GM12878 (cell line): Measurements from ENCODE around the gene USP21. TPM values are rescaled to one million over a fixed set of nuclear protein-coding genes. Genes with fewer than 3 reads are reported as not detected.

Experiments used
- ATAC-seq: fragments of 200-7000 bp; cut with Tn5 transposase; 3 replicates; pipeline ENCODE4 v1.9.1; 2020; ENCODE audit warnings: mild to moderate bottlenecking, moderate library complexity
- BruUV-seq: library from RNA; stranded (reverse); fragments of 400-500 nt; replicated peaks from 2 replicates; lab custom pipeline; 2021; lab: Mats Ljungman, UMichigan
- CTCF ChIA-PET: fragments of 300-600 bp; sonication (Branson Sonifier 250); formaldehyde crosslinking; extraction: SDS; loops from one replicate; lab custom pipeline; 2021; ENCODE audit warnings: inconsistent platforms; lab: Yijun Ruan, JAX
- POLR2A ChIA-PET: fragments of 350-600 bp; formaldehyde crosslinking; extraction: SDS; loops from one replicate; lab custom pipeline; 2021; ENCODE audit warnings: inconsistent platforms; lab: Charles Lee
- RAD21 ChIA-PET: fragments of 300-600 bp; sonication (Branson Sonifier 250); formaldehyde crosslinking; loops from one replicate; lab custom pipeline; 2023; ENCODE audit warnings: antibody characterized with exemption; ENCODE audit not compliant: unreplicated experiment; lab: Charles Lee
- SMC1A ChIA-PET: fragments of 300-600 bp; sonication (Branson Sonifier 250); formaldehyde crosslinking; loops from one replicate; lab custom pipeline; 2023; ENCODE audit not compliant: unreplicated experiment, uncharacterized antibody; lab: Charles Lee
- DNase-seq: peaks from one replicate; pipeline ENCODE4 v3.0.0-alpha.2; 2011; ENCODE audit warnings: low read depth, low spot score
- FAIRE-seq: peaks from 3 replicates; lab custom pipeline; 2011; peaks lifted over from hg19 to GRCh38; lab: Jason Lieb, UNC
- H2AFZ ChIP-seq: 2 replicates; pipeline ENCODE4 v1.6.0; 2011; ENCODE audit warnings: low read depth, low read length, control low read depth; ENCODE audit not compliant: control insufficient read depth
- H3K27ac ChIP-seq: 2 replicates; pipeline ENCODE4 v1.5.1; 2011; ENCODE audit warnings: control low read depth; ENCODE audit not compliant: control insufficient read depth, insufficient read depth
- H3K27me3 ChIP-seq, 2 experiments: replicated peaks in 1 of 2; 2 replicates each; pipeline versions ENCODE4 v1.6.0 to v1.6.1; 2011; ENCODE audit warnings: low read length in 1 of 2; ENCODE audit not compliant: control insufficient read depth in 2 of 2, insufficient read depth in 2 of 2
- H3K36me3 ChIP-seq, 2 experiments: 2 replicates each; pipeline ENCODE4 v1.5.1; 2011; ENCODE audit warnings: low read length in 1 of 2; ENCODE audit not compliant: control insufficient read depth in 2 of 2, insufficient read depth in 2 of 2
- H3K4me1 ChIP-seq: 2 replicates; pipeline ENCODE4 v1.6.1; 2011; ENCODE audit warnings: mild to moderate bottlenecking, low read length, moderate library complexity, mixed read lengths; ENCODE audit not compliant: control insufficient read depth, insufficient read depth
- H3K4me2 ChIP-seq: 2 replicates; pipeline ENCODE4 v1.6.0; 2011; ENCODE audit warnings: control low read depth; ENCODE audit not compliant: control insufficient read depth, insufficient read depth
- H3K4me3 ChIP-seq: fragments of 200-600 bp; sonication (generic); 2 replicates; pipeline ENCODE4 v1.5.1; 2016
- H3K79me2 ChIP-seq: 2 replicates; pipeline ENCODE4 v1.6.0; 2011; ENCODE audit warnings: low read length; ENCODE audit not compliant: control insufficient read depth, insufficient read depth
- H3K9ac ChIP-seq: 2 replicates; pipeline ENCODE4 v1.8.0; 2011; ENCODE audit warnings: low read length, control low read depth, mixed read lengths; ENCODE audit not compliant: control insufficient read depth, insufficient read depth
- H3K9me3 ChIP-seq: replicated peaks from 3 replicates; pipeline ENCODE4 v1.5.1; 2011; ENCODE audit warnings: mild to moderate bottlenecking, low read length; ENCODE audit not compliant: control insufficient read depth, insufficient read depth
- H4K20me1 ChIP-seq: 2 replicates; pipeline ENCODE4 v1.6.0; 2011; ENCODE audit not compliant: control insufficient read depth, insufficient read depth
- CREM ChIP-seq: IDR thresholded peaks from 2 replicates; pipeline ENCODE4 v1.6.1; 2014; ENCODE audit warnings: antibody characterized with exemption, low read depth
- E2F8 ChIP-seq: fragments of 450-650 bp; IDR thresholded peaks from 2 replicates; pipeline ENCODE4 v1.6.1; 2018; ENCODE audit warnings: mild to moderate bottlenecking, low read depth, moderate library complexity; ENCODE audit not compliant: partially characterized antibody
- NKRF ChIP-seq: fragments of 450-650 bp; conservative IDR thresholded peaks from 2 replicates; pipeline ENCODE4 v1.6.1; 2017; ENCODE audit warnings: mild to moderate bottlenecking, moderate library complexity
- NR2C2 ChIP-seq: IDR thresholded peaks from 2 replicates; pipeline ENCODE4 v1.6.1; 2011; ENCODE audit warnings: borderline replicate concordance, low read depth; ENCODE audit not compliant: control insufficient read depth, insufficient read length
- PAX5 ChIP-seq: IDR thresholded peaks from 2 replicates; pipeline ENCODE4 v1.6.1; 2011; ENCODE audit warnings: low read depth, low read length, borderline replicate concordance
- RB1 ChIP-seq: fragments of 450-650 bp; formaldehyde crosslinking; IDR thresholded peaks from 2 replicates; pipeline ENCODE4 v1.6.1; 2017; ENCODE audit warnings: mild to moderate bottlenecking, borderline replicate concordance
- SMAD5 ChIP-seq: IDR thresholded peaks from 2 replicates; pipeline ENCODE4 v1.6.1; 2016; ENCODE audit warnings: antibody characterized with exemption, low read depth
- SMC3 ChIP-seq: IDR thresholded peaks from 2 replicates; pipeline ENCODE4 v1.6.1; 2011; ENCODE audit warnings: low read length, improper control_type of control experiment, borderline replicate concordance
- SRF ChIP-seq, 2 experiments: IDR thresholded peaks; 2 replicates each; pipeline ENCODE4 v1.6.1; 2011; ENCODE audit warnings: low read depth in 2 of 2, low read length in 2 of 2, mild to moderate bottlenecking in 1 of 2, moderate library complexity in 1 of 2
- WRNIP1 ChIP-seq: IDR thresholded peaks from 2 replicates; pipeline ENCODE4 v1.6.1; 2011; ENCODE audit warnings: low read depth, low read length, improper control_type of control experiment, borderline replicate concordance
- ZBTB40 ChIP-seq: fragments of 450-650 bp; IDR thresholded peaks from 2 replicates; pipeline ENCODE4 v1.6.1; 2016; ENCODE audit warnings: mild to moderate bottlenecking, moderate library complexity, borderline replicate concordance
- ZNF207 ChIP-seq: fragments of 450-650 bp; IDR thresholded peaks from 2 replicates; pipeline ENCODE4 v1.6.1; 2014; ENCODE audit warnings: antibody characterized with exemption, mild to moderate bottlenecking, borderline replicate concordance
- ZNF24 ChIP-seq: fragments of 450-650 bp; IDR thresholded peaks from 2 replicates; pipeline ENCODE4 v1.6.1; 2017; ENCODE audit warnings: antibody characterized with exemption, mild to moderate bottlenecking
- ZSCAN29 ChIP-seq: fragments of 450-650 bp; IDR thresholded peaks from 2 replicates; pipeline ENCODE4 v1.6.1; 2017; ENCODE audit warnings: mild to moderate bottlenecking, moderate library complexity
- WGBS: methylation state at CpG from one replicate; pipeline ENCODE4 v1.1.6; 2016; ENCODE audit warnings: low lambda C conversion rate; ENCODE audit not compliant: insufficient replicate concordance, insufficient coverage; ENCODE audit errors: missing lambda C conversion rate; 5-methylcytosine and 5-hydroxymethylcytosine counted together
- in situ Hi-C: fragments of 300-500 bp; cut with MboI; formaldehyde crosslinking; loops from 9 replicates; pipeline ENCODE4 v1.14.3; 2018; ENCODE audit warnings: mixed read lengths
- intact Hi-C: fragments of 100-400 bp; cut with micrococcal nuclease; formaldehyde crosslinking; loops from one replicate; pipeline ENCODE4 v1.14.2; 2022; ENCODE audit not compliant: unreplicated experiment
- polyA plus RNA-seq, 11 experiments: library from polyadenylated mRNA; depleted of rRNA in 4 of 11; unstranded in 6 of 11; stranded (reverse) in 5 of 11; fragments of >200 nt; fragmentation: Nextera tagmentation in 4 of 11; fragmentation: Illumina TruSeq in 1 of 11; extraction: Ambion mirVana in 4 of 11; extraction: Trizol in 1 of 11; gene quantifications; 1 replicate in 1 of 11; 2 replicates in 10 of 11; pipeline versions ENCODE4 v1.2.1 to v1.2.3, GENCODE V29; 2011 to 2016; ENCODE audit warnings: inconsistent platforms in 2 of 11, missing spikeins in 2 of 11, low read depth in 1 of 11
- total RNA-seq, 4 experiments: library from RNA; depleted of rRNA in 3 of 4; stranded (reverse); fragments of >200 nt in 3 of 4; fragmentation: Illumina TruSeq in 1 of 4; extraction: Trizol in 1 of 4; gene quantifications; 2 replicates each; pipeline versions ENCODE4 v1.2.1 to v1.2.3, GENCODE V29; 2013 to 2021

USP21 gene
- total and polyA plus RNA-seq, 10 of the 15 experiments (the other 5 are each of a cell fraction or from before 2014, with no cell fraction given) = 3.2 to 28.6 (median 16.6) TPM

GRCh38 chr1:161133220-161133740 lies 26.0 kb upstream of the USP21 start:
- BruUV-seq = TSS peak; percentile 85
- FAIRE-seq (no peak), DNase-seq (no peak), ATAC-seq (peak; percentile 12)
- CTCF ChIA-PET = interaction anchor here (0.7 to 2.8 kb wide), 16 partner anchors 16 to 144 kb away, joined by 3 to 14 read pairs (median 4); partner anchors contain the start of genes ARHGAP30, NIT1, PFDN2 and PPOX
- peak overlapping the region; percentile 93 for H3K4me3 ChIP-seq
- H3K27me3 ChIP-seq = no peaks in the 10 kb centered on the region
- H2AFZ ChIP-seq = peak overlapping the region; percentile 92
- H3K27ac ChIP-seq = peak overlapping the region; percentile 79
- peak overlapping the region; percentile 88 for H3K4me2 ChIP-seq
- intact Hi-C loops (loop anchor here (2.0 kb wide), 1 partner anchor 62 kb away; no protein-coding TSS in a partner anchor), in situ Hi-C loops (no loop called here)
- peaks cover 3% of the 10 kb centered on the region for H3K4me1 ChIP-seq
- SMC1A ChIA-PET = interaction anchor here (0.7 to 4.3 kb wide), 19 partner anchors 12 to 298 kb away, joined by 3 to 19 read pairs (median 4); partner anchors contain the start of genes ARHGAP30, NIT1, PFDN2 and UFC1
- H3K9ac ChIP-seq = peak overlapping the region; percentile 94
- WGBS = 6% methylated on average over 11 of the region's 11 CpGs
- POLR2A ChIA-PET = interaction anchor here (1.0 to 3.7 kb wide), 13 partner anchors 15 to 94 kb away, joined by 3 to 24 read pairs (median 5); partner anchors contain the start of genes ARHGAP30, NIT1, PFDN2 and PPOX
- no peaks in the 10 kb centered on the region for H3K9me3 ChIP-seq
- no peaks in the 10 kb centered on the region; the same call in 1 of the 2 replicates for H4K20me1 ChIP-seq
- peaks cover 0 to 12% of the 10 kb centered on the region in 2 experiments; a peak in 2 of 4 replicates for H3K36me3 ChIP-seq
- RAD21 ChIA-PET = interaction anchor here (1.0 to 2.7 kb wide), 11 partner anchors 14 to 136 kb away, joined by 3 to 11 read pairs (median 5); partner anchors contain the start of genes ARHGAP30, NIT1, PFDN2 and PPOX
- H3K79me2 ChIP-seq = peaks cover 47% of the 10 kb centered on the region
- no peak for TF ChIP-seq CREM
- no peak for TF ChIP-seq ZNF207
- no peak; the same call in 1 of the 2 replicates for TF ChIP-seq NKRF
- 0 out of 2 replicates have a peak, but pooled peaks have one; percentile 6 for TF ChIP-seq ZBTB40
- no peak for TF ChIP-seq SMAD5
- no peak for TF ChIP-seq E2F8
- TF ChIP-seq ZNF24 = peak; percentile 68; the same call in 1 of the 2 replicates
- TF ChIP-seq ZSCAN29 = no peak
- TF ChIP-seq NR2C2 = no peak
- TF ChIP-seq SRF (IDR thresholded peaks at IDR 0.05; ENCODE audit: low read depth in 2 of 2, low read length in 2 of 2) = no peak
- TF ChIP-seq SMC3 = no peak
- TF ChIP-seq PAX5 = no peak
- 0 out of 2 replicates have a peak, but pooled peaks have one; percentile 1 for TF ChIP-seq WRNIP1
- TF ChIP-seq RB1 = no peak
